Measurements from ENCODE around the gene CNPY1. TPM values are rescaled to one million over a fixed set of nuclear protein-coding genes. Genes with fewer than 3 reads are reported as not detected.

Gene CNPY1
- total RNA-seq, 1 experiment from 2014 or later, result not detected

DNA sequence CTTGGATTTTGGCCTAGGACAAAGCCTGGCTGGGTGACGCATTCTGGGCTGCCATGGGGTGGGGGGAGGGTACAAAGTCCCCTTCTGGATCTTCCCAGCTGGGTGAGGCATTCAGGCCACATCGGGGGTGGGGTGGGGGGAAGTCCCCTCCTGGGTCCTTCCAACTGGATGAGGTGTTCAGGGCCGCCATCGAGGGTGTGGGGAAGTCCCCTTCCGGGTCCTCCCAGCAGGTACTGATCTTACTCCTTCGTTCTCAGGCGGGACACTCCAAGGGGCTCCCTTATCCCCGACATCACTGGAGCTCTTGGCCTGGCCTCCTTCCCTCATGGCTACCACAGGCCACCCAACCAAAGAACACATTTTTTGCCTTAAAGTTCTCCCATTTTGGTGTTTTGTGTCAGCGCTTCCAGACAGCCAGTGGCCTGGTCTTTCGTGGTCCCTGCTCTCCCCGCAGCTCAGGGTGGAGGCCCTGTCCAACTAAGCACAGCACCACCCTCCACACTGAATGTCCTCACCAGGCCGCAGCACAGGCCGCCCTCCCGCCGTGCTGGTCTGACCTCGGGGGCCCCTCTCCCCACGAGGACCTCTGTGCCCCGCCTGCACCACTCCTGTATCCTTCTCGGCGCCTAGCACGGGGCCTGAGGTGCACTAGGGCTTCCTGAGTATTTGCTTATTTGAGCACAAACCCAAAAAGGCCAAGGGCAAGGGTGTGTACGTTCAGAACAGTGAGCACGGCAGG, 49.9 kb downstream of the CNPY1 start:
- BruUV-seq (replicated peaks), result no TSS peak
- TF ChIP-seq, protein P1, sequence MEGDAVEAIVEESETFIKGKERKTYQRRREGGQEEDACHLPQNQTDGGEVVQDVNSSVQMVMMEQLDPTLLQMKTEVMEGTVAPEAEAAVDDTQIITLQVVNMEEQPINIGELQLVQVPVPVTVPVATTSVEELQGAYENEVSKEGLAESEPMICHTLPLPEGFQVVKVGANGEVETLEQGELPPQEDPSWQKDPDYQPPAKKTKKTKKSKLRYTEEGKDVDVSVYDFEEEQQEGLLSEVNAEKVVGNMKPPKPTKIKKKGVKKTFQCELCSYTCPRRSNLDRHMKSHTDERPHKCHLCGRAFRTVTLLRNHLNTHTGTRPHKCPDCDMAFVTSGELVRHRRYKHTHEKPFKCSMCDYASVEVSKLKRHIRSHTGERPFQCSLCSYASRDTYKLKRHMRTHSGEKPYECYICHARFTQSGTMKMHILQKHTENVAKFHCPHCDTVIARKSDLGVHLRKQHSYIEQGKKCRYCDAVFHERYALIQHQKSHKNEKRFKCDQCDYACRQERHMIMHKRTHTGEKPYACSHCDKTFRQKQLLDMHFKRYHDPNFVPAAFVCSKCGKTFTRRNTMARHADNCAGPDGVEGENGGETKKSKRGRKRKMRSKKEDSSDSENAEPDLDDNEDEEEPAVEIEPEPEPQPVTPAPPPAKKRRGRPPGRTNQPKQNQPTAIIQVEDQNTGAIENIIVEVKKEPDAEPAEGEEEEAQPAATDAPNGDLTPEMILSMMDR (IDR thresholded peaks at IDR 0.05; ENCODE audit: insufficient read depth in 1 of 2, low read depth in 1 of 2, low read length in 1 of 2, severe bottlenecking in 1 of 2, unreplicated experiment in 1 of 2), result no peak
- ChIA-PET CTCF (no interaction called here), POLR2A (no interaction called here)
- no peak overlapping the region for H3K4me3 Mint-ChIP-seq (ENCODE audit: unreplicated experiment)
- peaks cover 6% of the 10 kb centered on the region for H3K4me1 Mint-ChIP-seq (ENCODE audit: low read depth, unreplicated experiment)
- no peaks in the 10 kb centered on the region for H3K36me3 Mint-ChIP-seq (ENCODE audit: insufficient read depth, unreplicated experiment)
- peaks cover 11% of the 10 kb centered on the region for H3K27me3 Mint-ChIP-seq (ENCODE audit: insufficient read depth, unreplicated experiment)
- no peaks in the 10 kb centered on the region for H3K9me3 ChIP-seq
- no peaks in the 10 kb centered on the region for H3K27me3 ChIP-seq (replicated peaks; ENCODE audit: control insufficient read depth, insufficient read depth, low read length)
- no peaks in the 10 kb centered on the region for H3K9me3 Mint-ChIP-seq (ENCODE audit: unreplicated experiment)
- DNase-seq, result no peak
- H3K4me3 ChIP-seq (ENCODE audit: low read depth, low read length), result no peak overlapping the region
- no peak overlapping the region for H3K27ac Mint-ChIP-seq (ENCODE audit: unreplicated experiment)
- H3K4me1 ChIP-seq, result no peaks in the 10 kb centered on the region; the same call in 1 of the 2 replicates
- intact Hi-C loops (cut with micrococcal nuclease; ENCODE audit: unreplicated experiment), result no loop called here
- no peaks in the 10 kb centered on the region for H3K36me3 ChIP-seq (ENCODE audit: control insufficient read depth, insufficient read depth, low read length)

- ChIA-PET CTCF (no interaction called here), POLR2A (no interaction called here)
- intact Hi-C loops (cut with micrococcal nuclease; ENCODE audit: unreplicated experiment), result no loop called here
- Mint-ChIP-seq H3K9me3 (ENCODE audit: unreplicated experiment) (no peaks in the 10 kb centered on the region), H3K36me3 (ENCODE audit: insufficient read depth, unreplicated experiment) (no peaks in the 10 kb centered on the region), H3K4me1 (ENCODE audit: low read depth, unreplicated experiment) (peaks cover 6% of the 10 kb centered on the region), H3K4me3 (ENCODE audit: unreplicated experiment) (no peak overlapping the region), H3K27me3 (ENCODE audit: insufficient read depth, unreplicated experiment) (peaks cover 10% of the 10 kb centered on the region), H3K27ac (ENCODE audit: unreplicated experiment) (no peak overlapping the region)
- Histone ChIP-seq H3K36me3 (ENCODE audit: control insufficient read depth, insufficient read depth, low read length) (no peaks in the 10 kb centered on the region), H3K4me3 (ENCODE audit: low read depth, low read length) (no peak overlapping the region), H3K27me3 (replicated peaks; ENCODE audit: control insufficient read depth, insufficient read depth, low read length) (no peaks in the 10 kb centered on the region), H3K4me1 (no peaks in the 10 kb centered on the region; the same call in 1 of the 2 replicates), H3K9me3 (no peaks in the 10 kb centered on the region)
- no TSS peak for BruUV-seq (replicated peaks)
- TF ChIP-seq, protein P1 (IDR thresholded peaks at IDR 0.05; ENCODE audit: insufficient read depth in 1 of 2, low read depth in 1 of 2, low read length in 1 of 2, severe bottlenecking in 1 of 2, unreplicated experiment in 1 of 2), result no peak
- no peak for DNase-seq
Measured at GRCh38 chr7:155495440-155496248, 50.7 kb downstream of the CNPY1 start.

DNA sequence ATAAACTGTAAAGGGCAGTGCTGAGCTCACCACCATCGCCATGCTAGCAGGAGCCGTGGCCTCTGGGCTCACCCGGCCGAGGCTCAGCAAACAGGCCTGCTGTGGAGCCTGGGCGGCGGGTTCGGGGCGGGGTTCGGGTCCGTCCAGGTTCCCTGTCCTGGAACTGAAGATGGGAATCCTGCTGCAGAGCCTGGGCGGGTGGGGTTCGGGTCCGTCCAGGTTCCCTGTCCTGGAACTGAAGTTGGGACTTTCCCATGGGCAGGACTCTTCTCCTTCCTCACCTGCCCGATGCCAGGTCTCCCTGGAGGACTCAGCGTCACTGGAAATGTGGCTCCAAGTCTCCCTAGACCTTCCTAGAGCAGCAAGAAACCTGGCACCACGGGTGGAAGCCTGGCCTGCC, 51.8 kb downstream of the CNPY1 start:
- Histone ChIP-seq H3K4me3 (ENCODE audit: low read depth, low read length) (no peak overlapping the region), H3K9me3 (no peaks in the 10 kb centered on the region), H3K27me3 (replicated peaks; ENCODE audit: control insufficient read depth, insufficient read depth, low read length) (no peaks in the 10 kb centered on the region), H3K4me1 (no peaks in the 10 kb centered on the region; the same call in 1 of the 2 replicates), H3K36me3 (ENCODE audit: control insufficient read depth, insufficient read depth, low read length) (no peaks in the 10 kb centered on the region)
- POLR2A ChIA-PET, result no interaction called here
- H3K9me3 Mint-ChIP-seq (ENCODE audit: unreplicated experiment), result no peaks in the 10 kb centered on the region
- TF ChIP-seq, protein P1 (IDR thresholded peaks at IDR 0.05; ENCODE audit: insufficient read depth in 1 of 2, low read depth in 1 of 2, low read length in 1 of 2, severe bottlenecking in 1 of 2, unreplicated experiment in 1 of 2), result no peak
- H3K36me3 Mint-ChIP-seq (ENCODE audit: insufficient read depth, unreplicated experiment), result no peaks in the 10 kb centered on the region
- H3K27me3 Mint-ChIP-seq (ENCODE audit: insufficient read depth, unreplicated experiment), result peaks cover 6% of the 10 kb centered on the region
- intact Hi-C loops (cut with micrococcal nuclease; ENCODE audit: unreplicated experiment), result no loop called here
- H3K4me1 Mint-ChIP-seq (ENCODE audit: low read depth, unreplicated experiment), result peaks cover 4% of the 10 kb centered on the region
- H3K4me3 Mint-ChIP-seq (ENCODE audit: unreplicated experiment), result no peak overlapping the region
- CTCF ChIA-PET, result no interaction called here
- no peak overlapping the region for H3K27ac Mint-ChIP-seq (ENCODE audit: unreplicated experiment)
- DNase-seq, result no peak
- no TSS peak for BruUV-seq (replicated peaks)

Data from Caco-2 (cell line).